ENCODE results near the gene PPFIBP2. TPM values are rescaled to one million over a fixed set of nuclear protein-coding genes. Genes with fewer than 3 reads are reported as not detected.

Gene PPFIBP2
- total and polyA plus RNA-seq, 8 donors, result 28.1 to 153 (median 71.9) TPM

DNA sequence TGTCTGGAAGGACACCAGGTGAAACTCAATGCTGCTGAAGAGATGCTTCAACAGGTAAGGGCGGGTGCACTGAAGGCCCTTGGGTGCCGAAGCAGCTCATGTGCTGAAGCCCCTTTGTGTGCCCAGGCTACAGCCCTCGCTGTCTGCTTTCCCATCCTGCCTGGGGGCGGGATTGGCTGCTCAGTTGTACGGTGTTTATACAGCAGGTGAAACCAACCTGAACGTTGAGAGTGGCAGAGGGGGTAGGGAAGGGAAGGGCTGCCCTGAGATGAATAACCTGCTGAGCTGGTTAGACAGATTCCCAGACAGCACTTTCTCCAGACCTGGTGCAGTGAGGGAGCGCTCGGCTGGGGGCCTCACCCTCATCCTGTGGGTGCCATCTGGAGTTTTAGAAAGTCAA lies 83.8 kb downstream of the PPFIBP2 start:
- H3K36me3 ChIP-seq, result peaks cover 0 to 15% (median 4%) of the 10 kb centered on the region in 4 donors
- peak overlapping the region; percentile 77 to 94 (median 86) for H3K27ac ChIP-seq
- WGBS, 5 donors, result 30 to 56% (median 37%) methylated on average over 8 of the region's 8 CpGs
- H3K9me3 ChIP-seq, result no peaks in the 10 kb centered on the region
- H3K27me3 ChIP-seq, result no peaks in the 10 kb centered on the region
- H3K4me3 ChIP-seq, result no peak overlapping the region
- TF ChIP-seq POLR2AphosphoS5 (IDR thresholded peaks at IDR 0.05) (peak in 2 of 3 donors; percentile 75 to 79), POLR2A (IDR thresholded peaks at IDR 0.05) (no peak), EP300 (IDR thresholded peaks at IDR 0.05) (no peak)
- TF ChIP-seq, protein P1, sequence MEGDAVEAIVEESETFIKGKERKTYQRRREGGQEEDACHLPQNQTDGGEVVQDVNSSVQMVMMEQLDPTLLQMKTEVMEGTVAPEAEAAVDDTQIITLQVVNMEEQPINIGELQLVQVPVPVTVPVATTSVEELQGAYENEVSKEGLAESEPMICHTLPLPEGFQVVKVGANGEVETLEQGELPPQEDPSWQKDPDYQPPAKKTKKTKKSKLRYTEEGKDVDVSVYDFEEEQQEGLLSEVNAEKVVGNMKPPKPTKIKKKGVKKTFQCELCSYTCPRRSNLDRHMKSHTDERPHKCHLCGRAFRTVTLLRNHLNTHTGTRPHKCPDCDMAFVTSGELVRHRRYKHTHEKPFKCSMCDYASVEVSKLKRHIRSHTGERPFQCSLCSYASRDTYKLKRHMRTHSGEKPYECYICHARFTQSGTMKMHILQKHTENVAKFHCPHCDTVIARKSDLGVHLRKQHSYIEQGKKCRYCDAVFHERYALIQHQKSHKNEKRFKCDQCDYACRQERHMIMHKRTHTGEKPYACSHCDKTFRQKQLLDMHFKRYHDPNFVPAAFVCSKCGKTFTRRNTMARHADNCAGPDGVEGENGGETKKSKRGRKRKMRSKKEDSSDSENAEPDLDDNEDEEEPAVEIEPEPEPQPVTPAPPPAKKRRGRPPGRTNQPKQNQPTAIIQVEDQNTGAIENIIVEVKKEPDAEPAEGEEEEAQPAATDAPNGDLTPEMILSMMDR (IDR thresholded peaks at IDR 0.05), result no peak
- intact Hi-C loops (cut with DNase I; ENCODE audit: low total_unique reads), result no loop called here
- peaks cover 20 to 62% (median 43%) of the 10 kb centered on the region in 4 donors for H3K4me1 ChIP-seq
- DNase-seq, result peak; percentile 81 to 94

DNA sequence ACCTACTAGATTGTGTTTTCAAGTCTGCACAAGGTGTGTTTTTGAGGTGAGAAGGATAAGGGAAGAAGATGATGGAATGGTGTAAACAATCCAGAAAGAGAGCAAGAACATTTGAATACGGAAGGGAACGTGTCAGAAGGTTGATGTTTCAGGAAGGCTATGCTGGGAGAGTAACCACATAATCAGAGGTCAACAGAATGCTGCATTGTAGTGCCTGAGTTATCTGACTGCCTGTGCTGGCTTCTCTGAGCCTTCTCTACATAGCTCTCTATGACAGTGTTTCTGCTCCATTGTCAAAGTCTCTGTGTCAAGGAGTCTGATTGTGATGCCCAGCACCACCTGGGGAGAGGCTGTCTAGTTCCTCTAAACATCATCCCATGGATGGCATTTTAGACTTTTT lies 85.4 kb downstream of the PPFIBP2 start:
- Histone ChIP-seq H3K4me3 (no peak overlapping the region), H3K27ac (peak overlapping the region; percentile 77 to 89 (median 81)), H3K27me3 (no peaks in the 10 kb centered on the region), H3K4me1 (peaks cover 23 to 67% (median 54%) of the 10 kb centered on the region in 4 donors), H3K36me3 (peaks cover 0 to 7% (median 2%) of the 10 kb centered on the region in 4 donors), H3K9me3 (no peaks in the 10 kb centered on the region)
- TF ChIP-seq, protein P1 (IDR thresholded peaks at IDR 0.05), result no peak
- TF ChIP-seq POLR2A (IDR thresholded peaks at IDR 0.05) (no peak), POLR2AphosphoS5 (IDR thresholded peaks at IDR 0.05) (no peak), EP300 (IDR thresholded peaks at IDR 0.05) (no peak)
- 34 to 57% (median 39%) methylated on average over 2 of the region's 2 CpGs for WGBS, 5 donors
- peak in 1 of 2 donors; percentile 21 for DNase-seq
- intact Hi-C loops (cut with DNase I; ENCODE audit: low total_unique reads), result no loop called here

DNA sequence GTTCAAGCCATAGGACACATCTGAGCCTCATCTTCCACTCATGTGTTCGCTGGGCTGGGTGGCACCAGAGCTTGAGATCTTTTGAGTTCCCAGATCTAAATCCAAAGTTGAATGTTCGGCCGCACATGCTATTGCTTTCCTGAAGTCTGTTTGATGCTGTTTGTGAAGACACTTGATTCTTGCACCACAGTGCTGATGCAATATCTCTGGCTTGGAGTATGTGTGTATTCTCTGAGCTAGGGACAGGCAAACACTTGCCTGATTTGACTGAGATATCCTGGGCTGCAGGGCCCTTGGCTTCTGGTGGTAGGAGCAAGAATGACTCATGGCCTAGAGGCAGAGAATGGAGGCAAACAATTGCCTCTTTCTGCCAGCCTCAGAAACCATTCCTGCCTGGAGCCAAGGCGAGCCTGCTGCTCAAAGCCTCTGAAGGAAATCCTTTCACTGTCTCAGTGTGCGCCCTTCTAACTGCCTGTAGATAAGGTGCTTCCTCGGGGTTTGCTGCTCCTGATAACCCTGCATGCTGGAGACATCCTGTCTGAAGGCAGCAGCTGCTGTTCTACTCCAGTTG lies 86.5 kb downstream of the PPFIBP2 start:
- TF ChIP-seq POLR2AphosphoS5 (IDR thresholded peaks at IDR 0.05) (peak in 2 of 3 donors; percentile 72 to 86), POLR2A (IDR thresholded peaks at IDR 0.05) (no peak), EP300 (IDR thresholded peaks at IDR 0.05) (no peak)
- DNase-seq, result peak; percentile 59 to 72
- peaks cover 32 to 77% (median 61%) of the 10 kb centered on the region in 4 donors for H3K4me1 ChIP-seq
- peak overlapping the region; percentile 39 to 89 (median 77) for H3K27ac ChIP-seq
- no peaks in the 10 kb centered on the region for H3K9me3 ChIP-seq
- intact Hi-C loops (cut with DNase I; ENCODE audit: low total_unique reads), result no loop called here
- no peaks in the 10 kb centered on the region for H3K27me3 ChIP-seq
- peaks cover 0 to 7% (median 2%) of the 10 kb centered on the region in 4 donors for H3K36me3 ChIP-seq
- no peak overlapping the region for H3K4me3 ChIP-seq
- WGBS, 5 donors, result 51 to 64% (median 55%) methylated on average over 6 of the region's 6 CpGs

DNA sequence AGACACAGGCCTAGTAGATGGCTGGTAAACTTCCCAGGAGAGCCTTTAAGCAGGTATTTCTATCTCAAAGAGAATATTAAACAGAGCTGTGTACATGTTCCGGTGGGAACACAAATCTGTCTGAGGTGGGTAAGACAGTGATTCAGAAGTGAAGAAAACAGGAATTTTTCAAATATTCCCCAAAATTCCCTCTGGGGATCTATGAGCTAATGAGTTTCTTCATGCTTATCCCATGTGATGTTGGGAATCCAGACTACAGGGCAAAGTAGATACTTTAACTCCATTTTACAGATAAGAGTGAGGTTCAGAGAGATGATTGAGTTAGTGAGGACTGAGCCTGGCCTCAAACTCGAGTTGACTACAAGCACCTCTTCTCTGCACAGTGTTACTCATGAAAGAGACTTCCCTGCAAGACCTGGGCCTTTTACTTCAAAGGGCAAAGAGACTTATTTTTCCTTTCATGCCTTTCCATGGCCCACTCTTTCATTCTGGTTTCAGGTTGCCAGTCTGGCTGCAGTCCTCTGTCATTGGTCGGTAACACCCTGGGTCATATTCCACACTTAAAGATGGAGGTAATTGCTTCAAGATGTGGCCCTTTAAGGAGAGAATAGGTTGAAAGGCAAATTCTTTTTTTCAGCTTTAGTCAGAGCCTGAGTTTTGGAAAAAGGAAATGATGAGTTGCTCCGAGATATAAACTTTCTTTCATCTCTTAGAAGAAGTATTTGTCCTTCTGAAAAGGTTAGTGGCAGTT lies 89.4 kb downstream of the PPFIBP2 start:
- intact Hi-C loops (cut with DNase I; ENCODE audit: low total_unique reads), result no loop called here

More for the DNA sequence above, 89.4 kb downstream of the PPFIBP2 start:
- no peaks in the 10 kb centered on the region for H3K36me3 ChIP-seq
- no peaks in the 10 kb centered on the region for H3K27me3 ChIP-seq
- DNase-seq, result no peak
- peaks cover 34 to 67% (median 53%) of the 10 kb centered on the region in 4 donors for H3K4me1 ChIP-seq
- H3K27ac ChIP-seq, result peak overlapping the region in 4 of 5 donors; percentile 83 to 91 (median 84)
- no peak for TF ChIP-seq POLR2A (IDR thresholded peaks at IDR 0.05)
- no peak for TF ChIP-seq EP300 (IDR thresholded peaks at IDR 0.05)
- TF ChIP-seq POLR2AphosphoS5 (IDR thresholded peaks at IDR 0.05), result no peak
- TF ChIP-seq, protein P1 (IDR thresholded peaks at IDR 0.05), result no peak
- H3K4me3 ChIP-seq, result no peak overlapping the region
- no peaks in the 10 kb centered on the region for H3K9me3 ChIP-seq
- WGBS, 5 donors, result 71 to 81% (median 76%) methylated on average over 4 of the region's 4 CpGs

All from stomach (tissue), 9 donors.